GM12878 (cell line): Measurements from ENCODE around the gene IMPG2. TPM values are rescaled to one million over a fixed set of nuclear protein-coding genes. Genes with fewer than 3 reads are reported as not detected.

Experiments
- EGR1 ChIP-seq, 2 experiments: IDR thresholded peaks; 1 replicate in 1 of 2; 2 replicates in 1 of 2; pipeline ENCODE4 v1.6.1; 2011 to 2012; ENCODE audit warnings: low read depth in 2 of 2, low read length in 2 of 2, borderline replicate concordance in 1 of 2, mild to moderate bottlenecking in 1 of 2, moderate library complexity in 1 of 2
- polyA plus RNA-seq, 11 experiments: library from polyadenylated mRNA; depleted of rRNA in 4 of 11; unstranded in 6 of 11; stranded (reverse) in 5 of 11; fragments of >200 nt; fragmentation: Nextera tagmentation in 4 of 11; fragmentation: Illumina TruSeq in 1 of 11; extraction: Ambion mirVana in 4 of 11; extraction: Trizol in 1 of 11; gene quantifications; 1 replicate in 1 of 11; 2 replicates in 10 of 11; pipeline versions ENCODE4 v1.2.1 to v1.2.3, GENCODE V29; 2011 to 2016; ENCODE audit warnings: inconsistent platforms in 2 of 11, missing spikeins in 2 of 11, low read depth in 1 of 11
- total RNA-seq, 4 experiments: library from RNA; depleted of rRNA in 3 of 4; stranded (reverse); fragments of >200 nt in 3 of 4; fragmentation: Illumina TruSeq in 1 of 4; extraction: Trizol in 1 of 4; gene quantifications; 2 replicates each; pipeline versions ENCODE4 v1.2.1 to v1.2.3, GENCODE V29; 2013 to 2021

IMPG2 gene
- total and polyA plus RNA-seq, 10 of the 15 experiments (the other 5 are each of a cell fraction or from before 2014, with no cell fraction given), result under 0.01 to 0.17 (median 0.10) TPM; not detected in 3

DNA sequence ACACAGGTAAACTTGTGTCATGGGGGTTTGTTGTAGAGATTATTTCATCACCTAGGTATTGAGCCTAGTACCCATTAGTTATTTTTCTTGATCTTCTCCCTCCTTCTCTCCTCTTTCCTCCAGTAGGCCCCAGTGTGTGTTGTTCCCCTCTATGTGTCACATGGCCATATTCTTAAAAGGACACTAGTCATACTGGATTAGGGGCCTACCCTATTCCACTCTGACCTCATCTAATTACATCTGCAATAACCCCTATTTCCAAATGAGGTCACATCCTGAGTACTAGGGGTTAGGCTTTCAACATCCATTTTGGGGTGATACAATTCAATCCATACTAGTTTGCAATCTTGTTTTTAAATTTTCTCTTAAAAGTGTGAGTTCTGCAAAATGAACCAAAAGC is 142.8 kb downstream of the IMPG2 start (continued):
- no peak for TF ChIP-seq EGR1 (IDR thresholded peaks at IDR 0.05; ENCODE audit: borderline replicate concordance in 1 of 2, low read depth in 2 of 2, low read length in 2 of 2)

Other genes starting within 250 kb of the IMPG2 start
- gene SENP7, start 192.6 kb upstream of the IMPG2 start, total RNA-seq (2014; rRNA removed), result 8.8 and 11.9 TPM in 2 replicates
- gene SENP7, start 192.6 kb upstream of the IMPG2 start, total RNA-seq (2014; rRNA removed; fragmentation: Illumina TruSeq; extraction: Trizol), result 13.9 and 14.1 TPM in 2 replicates
- gene SENP7, start 192.6 kb upstream of the IMPG2 start, total RNA-seq (2021), result 7.8 and 7.9 TPM in 2 replicates
- 14.7 and 26.3 TPM in 2 replicates for gene SENP7, start 192.6 kb upstream of the IMPG2 start, polyA plus RNA-seq (2011; rRNA removed)
- 10.2 and 15.7 TPM in 2 replicates for gene SENP7, start 192.6 kb upstream of the IMPG2 start, polyA plus RNA-seq (2014; fragmentation: Illumina TruSeq; extraction: Trizol)
- 1 to 10 TPM; 2.6 to 2.8 TPM for gene SENP7, start 192.6 kb upstream of the IMPG2 start, polyA plus RNA-seq (2014; fragmentation: Nextera tagmentation; extraction: Ambion mirVana)
- 7.0 and 9.1 TPM in 2 replicates for gene SENP7, start 192.6 kb upstream of the IMPG2 start, polyA plus RNA-seq (2014; rRNA removed)
- 1 to 10 TPM; 4.2 to 4.6 TPM for gene SENP7, start 192.6 kb upstream of the IMPG2 start, polyA plus RNA-seq (2016; fragmentation: Nextera tagmentation; extraction: Ambion mirVana)
- 37.6 and 44.5 TPM in 2 replicates for gene TRMT10C, start 241.3 kb upstream of the IMPG2 start, total RNA-seq (2014; rRNA removed)
- 43.2 and 47.7 TPM in 2 replicates for gene TRMT10C, start 241.3 kb upstream of the IMPG2 start, total RNA-seq (2014; rRNA removed; fragmentation: Illumina TruSeq; extraction: Trizol)
- gene TRMT10C, start 241.3 kb upstream of the IMPG2 start, total RNA-seq (2021), result 32.3 and 34.7 TPM in 2 replicates
- gene TRMT10C, start 241.3 kb upstream of the IMPG2 start, polyA plus RNA-seq (2011; rRNA removed), result 33.3 and 51.2 TPM in 2 replicates
- gene TRMT10C, start 241.3 kb upstream of the IMPG2 start, polyA plus RNA-seq (2014; fragmentation: Illumina TruSeq; extraction: Trizol), result 46.6 and 61.1 TPM in 2 replicates
- 10 to 100 TPM; 76.9 to 82.1 TPM for gene TRMT10C, start 241.3 kb upstream of the IMPG2 start, polyA plus RNA-seq (2014; fragmentation: Nextera tagmentation; extraction: Ambion mirVana)
- gene TRMT10C, start 241.3 kb upstream of the IMPG2 start, polyA plus RNA-seq (2014; rRNA removed), result 24.5 and 33.0 TPM in 2 replicates
- 10 to 100 TPM; 61.7 to 62.1 TPM for gene TRMT10C, start 241.3 kb upstream of the IMPG2 start, polyA plus RNA-seq (2016; fragmentation: Nextera tagmentation; extraction: Ambion mirVana)